Gastroesophageal sphincter (tissue), 4 donors: ENCODE results near the gene TMIGD1. TPM values are rescaled to one million over a fixed set of nuclear protein-coding genes. Genes with fewer than 3 reads are reported as not detected.

Experiments used
- ATAC-seq: fragments of 150-250 bp; one replicate; pipeline ENCODE4 v1.9.1; 2016; ENCODE audit warnings: mild to moderate bottlenecking, moderate library complexity
- H3K27ac ChIP-seq, 4 donors: fragments of 200-600 bp; sonication (generic) in 3 of 4; 1 replicate in 3 of 4; 2 replicates in 1 of 4; pipeline ENCODE4 v1.5.1; 2016 to 2019
- H3K27me3 ChIP-seq: fragments of 200-600 bp; sonication (generic); one replicate; pipeline ENCODE4 v1.5.1; 2019
- H3K36me3 ChIP-seq, 2 donors: fragments of 200-600 bp; sonication (generic); one replicate each; pipeline ENCODE4 v1.5.1; 2019; ENCODE audit warnings: control low read depth in 1 of 2
- H3K4me1 ChIP-seq, 3 donors: fragments of 200-600 bp; sonication (generic); 1 replicate in 2 of 3; 2 replicates in 1 of 3; pipeline ENCODE4 v1.5.1; 2016 to 2019; ENCODE audit warnings: control low read depth in 2 of 3
- H3K4me3 ChIP-seq, 2 donors: fragments of 200-600 bp; sonication (generic); one replicate each; pipeline ENCODE4 v1.5.1; 2019; ENCODE audit warnings: mild to moderate bottlenecking in 1 of 2, moderate library complexity in 1 of 2
- H3K9me3 ChIP-seq, 3 donors: fragments of 200-600 bp; sonication (generic); one replicate each; pipeline ENCODE4 v1.5.1; 2017 to 2019; ENCODE audit warnings: control low read depth in 2 of 3
- EP300 ChIP-seq: sonication (generic); formaldehyde crosslinking; IDR thresholded peaks from one replicate; pipeline ENCODE4 v1.6.1; 2017; ENCODE audit warnings: antibody characterized with exemption, mild to moderate bottlenecking
- POLR2A ChIP-seq, 2 donors: fragments of 450-650 bp; IDR thresholded peaks; one replicate each; pipeline ENCODE4 v1.6.1; 2017; ENCODE audit warnings: antibody characterized with exemption in 2 of 2, mild to moderate bottlenecking in 2 of 2, moderate library complexity in 1 of 2
- POLR2AphosphoS5 ChIP-seq: sonication (generic); formaldehyde crosslinking; IDR thresholded peaks from one replicate; pipeline ENCODE4 v1.6.1; 2017; ENCODE audit warnings: antibody characterized with exemption
- WGBS, 2 donors: methylation state at CpG; one replicate each; pipeline ENCODE4 v1.1.5; 2018; ENCODE audit warnings: low coverage in 1 of 2; 5-methylcytosine and 5-hydroxymethylcytosine counted together
- total RNA-seq, 4 donors: library from RNA; depleted of rRNA; stranded (reverse); fragments of >200 nt; gene quantifications; one replicate each; pipeline ENCODE4 v1.1.0, GENCODE V29; 2016
- TF ChIP-seq, protein P1 (sequence below), 4 experiments: fragments of 200-600 bp in 2 of 4; fragments of 450-650 bp in 2 of 4; sonication (generic) in 1 of 4; IDR thresholded peaks; one replicate each; pipeline ENCODE4 v1.5.1; 2017 to 2019; ENCODE audit warnings: antibody characterized with exemption in 4 of 4, mild to moderate bottlenecking in 2 of 4, moderate library complexity in 2 of 4

Gene TMIGD1
- total RNA-seq, 4 donors from 2014 or later: not detected

DNA sequence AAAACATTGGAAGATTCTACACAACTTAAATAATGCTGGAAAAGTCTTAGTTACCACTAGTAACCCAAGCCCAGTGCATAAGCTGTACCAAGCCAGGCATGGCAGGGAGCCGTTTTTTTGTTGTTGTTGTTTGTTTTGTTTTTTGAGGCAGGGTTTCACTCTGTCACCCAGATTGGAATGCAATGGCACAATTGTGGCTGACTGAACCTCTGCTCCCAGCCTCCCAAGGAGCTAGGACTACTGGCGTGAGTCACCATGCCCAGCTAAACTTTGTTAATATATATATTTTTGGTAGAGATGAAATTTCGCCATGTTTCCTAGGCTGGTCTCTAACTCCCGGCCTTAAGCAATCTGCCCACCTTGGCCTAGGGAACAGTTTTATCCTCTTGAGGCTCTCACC lies 564 bp upstream of the TMIGD1 start:
- Histone ChIP-seq H3K36me3 (no peaks in the 10 kb centered on the region), H3K4me3 (no peak overlapping the region), H3K4me1 (no peaks in the 10 kb centered on the region), H3K27me3 (no peaks in the 10 kb centered on the region), H3K27ac (no peak overlapping the region), H3K9me3 (no peaks in the 10 kb centered on the region)
- ATAC-seq: no peak
- WGBS, 2 donors: 88% methylated on average over 2 to 4 of the region's 4 CpGs
- TF ChIP-seq POLR2A (IDR thresholded peaks at IDR 0.05) (no peak), POLR2AphosphoS5 (no peak), EP300 (no peak)
- TF ChIP-seq, protein P1, sequence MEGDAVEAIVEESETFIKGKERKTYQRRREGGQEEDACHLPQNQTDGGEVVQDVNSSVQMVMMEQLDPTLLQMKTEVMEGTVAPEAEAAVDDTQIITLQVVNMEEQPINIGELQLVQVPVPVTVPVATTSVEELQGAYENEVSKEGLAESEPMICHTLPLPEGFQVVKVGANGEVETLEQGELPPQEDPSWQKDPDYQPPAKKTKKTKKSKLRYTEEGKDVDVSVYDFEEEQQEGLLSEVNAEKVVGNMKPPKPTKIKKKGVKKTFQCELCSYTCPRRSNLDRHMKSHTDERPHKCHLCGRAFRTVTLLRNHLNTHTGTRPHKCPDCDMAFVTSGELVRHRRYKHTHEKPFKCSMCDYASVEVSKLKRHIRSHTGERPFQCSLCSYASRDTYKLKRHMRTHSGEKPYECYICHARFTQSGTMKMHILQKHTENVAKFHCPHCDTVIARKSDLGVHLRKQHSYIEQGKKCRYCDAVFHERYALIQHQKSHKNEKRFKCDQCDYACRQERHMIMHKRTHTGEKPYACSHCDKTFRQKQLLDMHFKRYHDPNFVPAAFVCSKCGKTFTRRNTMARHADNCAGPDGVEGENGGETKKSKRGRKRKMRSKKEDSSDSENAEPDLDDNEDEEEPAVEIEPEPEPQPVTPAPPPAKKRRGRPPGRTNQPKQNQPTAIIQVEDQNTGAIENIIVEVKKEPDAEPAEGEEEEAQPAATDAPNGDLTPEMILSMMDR (IDR thresholded peaks at IDR 0.05): no peak

DNA sequence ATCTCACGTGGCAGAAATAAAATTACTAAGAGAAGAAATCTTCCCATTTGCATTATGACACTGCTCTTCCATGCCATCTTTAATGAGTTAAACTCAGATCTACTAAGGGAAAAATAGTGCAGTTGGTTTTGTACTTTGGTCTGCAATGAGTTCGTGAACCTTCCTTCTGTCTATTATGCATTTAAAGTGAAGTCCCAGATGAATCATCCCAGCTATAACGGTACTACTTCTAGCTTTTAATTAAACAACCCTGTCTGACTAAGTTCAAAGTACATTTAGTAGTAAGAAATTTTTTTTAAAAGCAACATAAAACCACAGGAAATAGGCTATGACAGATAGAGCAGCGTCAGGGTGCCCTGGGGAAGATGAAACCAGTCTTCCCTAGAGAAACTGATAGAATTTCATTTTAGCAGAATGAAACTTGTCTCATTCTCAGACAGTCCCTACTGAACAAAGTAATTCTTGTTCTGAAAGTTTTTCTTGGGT lies 1.8 kb downstream of the TMIGD1 start:
- H3K9me3 ChIP-seq: no peaks in the 10 kb centered on the region

DNA sequence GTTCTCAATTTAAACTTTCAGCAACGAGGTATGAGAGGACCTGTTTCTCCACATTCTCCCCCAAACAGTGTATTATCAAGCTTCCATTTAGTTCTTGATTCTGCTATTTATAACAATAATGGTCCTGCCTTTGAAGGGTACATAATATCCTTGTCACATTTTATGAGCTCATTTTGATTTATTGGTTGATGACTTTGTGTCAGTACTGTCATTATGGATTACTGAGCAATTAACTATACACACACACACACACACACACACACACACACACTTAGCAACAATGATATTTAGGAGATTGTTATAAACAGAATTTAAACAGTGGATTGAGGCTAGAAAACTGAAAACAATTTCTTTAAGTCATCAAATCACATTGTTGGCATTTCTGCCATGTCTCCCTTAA lies 7.0 kb downstream of the TMIGD1 start:
- Histone ChIP-seq H3K27me3 (no peaks in the 10 kb centered on the region), H3K9me3 (no peaks in the 10 kb centered on the region), H3K4me1 (peaks cover 0 to 7% (median 2%) of the 10 kb centered on the region in 3 donors), H3K36me3 (no peaks in the 10 kb centered on the region), H3K27ac (no peak overlapping the region), H3K4me3 (no peak overlapping the region)
- TF ChIP-seq POLR2A (IDR thresholded peaks at IDR 0.05) (no peak), POLR2AphosphoS5 (no peak), EP300 (no peak)
- TF ChIP-seq, protein P1 (IDR thresholded peaks at IDR 0.05): no peak
- no peak for ATAC-seq
- 26 to 43% methylated on average over 1 of the region's 1 CpG for WGBS, 2 donors

More for the DNA sequence above, 1.8 kb downstream of the TMIGD1 start:
- 21 to 63% methylated on average over 3 to 4 of the region's 4 CpGs for WGBS, 2 donors
- no peaks in the 10 kb centered on the region for H3K36me3 ChIP-seq
- H3K27me3 ChIP-seq: no peaks in the 10 kb centered on the region
- no peak for TF ChIP-seq POLR2AphosphoS5
- TF ChIP-seq, protein P1 (IDR thresholded peaks at IDR 0.05): no peak
- TF ChIP-seq EP300: no peak
- no peak overlapping the region for H3K27ac ChIP-seq
- H3K4me1 ChIP-seq: no peaks in the 10 kb centered on the region
- ATAC-seq: no peak
- H3K4me3 ChIP-seq: no peak overlapping the region

DNA sequence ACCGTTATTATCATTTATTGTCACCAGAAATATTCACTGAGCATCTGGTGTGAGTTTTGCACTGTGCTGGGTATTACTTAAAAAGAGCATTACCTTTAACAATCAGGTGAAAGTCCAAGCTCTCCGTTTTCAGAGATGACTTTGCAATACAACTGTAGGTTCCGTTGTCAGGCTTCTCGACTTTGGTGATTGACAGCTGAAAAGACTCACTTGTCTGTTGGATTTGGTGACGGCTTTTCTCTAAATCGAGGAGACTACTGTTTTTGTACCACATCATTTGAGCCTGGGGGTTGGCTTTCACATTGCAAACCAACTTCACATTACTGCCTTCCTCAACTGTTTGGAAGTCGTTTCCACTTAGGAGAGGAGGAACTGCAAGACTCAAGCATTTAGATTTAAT lies 9.1 kb downstream of the TMIGD1 start:
- TF ChIP-seq EP300: no peak
- H3K27me3 ChIP-seq: no peaks in the 10 kb centered on the region
- H3K4me3 ChIP-seq: no peak overlapping the region
- H3K36me3 ChIP-seq: no peaks in the 10 kb centered on the region
- H3K4me1 ChIP-seq: peaks cover 0 to 7% (median 2%) of the 10 kb centered on the region in 3 donors
- WGBS, 2 donors: 79 to 92% methylated on average over 7 of the region's 7 CpGs
- no peak for ATAC-seq
- no peak overlapping the region for H3K27ac ChIP-seq
- no peaks in the 10 kb centered on the region for H3K9me3 ChIP-seq

DNA sequence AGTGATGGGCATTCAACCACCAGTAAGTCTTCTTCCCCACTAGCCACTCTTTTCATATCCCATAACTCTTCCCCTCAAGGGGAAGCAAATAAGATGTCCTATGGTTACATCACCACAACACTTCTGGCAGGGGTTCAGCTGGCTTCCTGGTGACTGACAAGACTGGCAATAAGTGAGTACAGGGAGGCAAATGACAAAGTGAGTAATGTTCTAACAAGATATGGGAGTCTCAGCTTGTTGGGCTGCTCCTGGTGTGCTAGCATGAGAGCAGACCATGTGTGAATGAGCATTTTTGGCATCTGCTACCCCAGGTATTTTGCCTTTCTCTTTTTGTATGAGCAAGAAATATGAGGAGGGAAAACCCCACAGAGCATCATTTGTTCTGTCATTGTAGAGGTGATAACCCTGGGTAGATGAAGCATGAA lies 9.9 kb downstream of the TMIGD1 start:
- Histone ChIP-seq H3K27ac (no peak overlapping the region), H3K27me3 (no peaks in the 10 kb centered on the region), H3K4me3 (no peak overlapping the region), H3K4me1 (peaks cover 0 to 7% (median 2%) of the 10 kb centered on the region in 3 donors), H3K9me3 (no peaks in the 10 kb centered on the region), H3K36me3 (no peaks in the 10 kb centered on the region)
- ATAC-seq: no peak
- TF ChIP-seq EP300: no peak
- TF ChIP-seq POLR2A (IDR thresholded peaks at IDR 0.05): no peak
- TF ChIP-seq, protein P1 (IDR thresholded peaks at IDR 0.05): no peak
